ENCODE measurements around the gene HS6ST2. TPM values are rescaled to one million over a fixed set of nuclear protein-coding genes. Genes with fewer than 3 reads are reported as not detected.

Gene HS6ST2
- total and polyA plus RNA-seq, 4 donors = under 0.01 to 1.4 (median 0.01) TPM; not detected in 1

DNA sequence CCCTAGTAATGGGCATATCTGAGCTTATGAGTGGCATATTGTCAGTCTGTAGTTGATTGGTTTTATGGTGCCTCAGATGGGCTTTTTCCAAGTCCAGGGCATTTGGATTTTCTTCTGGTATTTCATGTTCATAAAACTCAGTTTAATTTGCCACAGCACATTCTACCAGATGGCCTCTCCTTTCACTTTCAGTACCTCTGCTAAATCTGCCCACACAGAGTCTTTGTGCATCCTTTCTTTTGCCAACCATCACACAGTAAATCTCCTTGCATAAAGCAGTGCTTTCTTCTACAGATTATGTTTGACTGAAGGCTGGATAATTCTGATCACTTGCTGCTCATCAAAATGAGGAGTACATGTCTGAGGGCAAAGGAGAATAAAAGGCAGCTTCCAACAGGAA is 98.2 kb downstream of the HS6ST2 start:
- TF ChIP-seq TAF1 (conservative IDR thresholded peaks at IDR 0.05) (no peak), HNF4G (IDR thresholded peaks at IDR 0.05) (no peak)
- H3K27ac ChIP-seq (ENCODE audit: low read depth in 1 of 2, low read length in 2 of 2) = no peak overlapping the region
- no peaks in the 10 kb centered on the region for H3K27me3 ChIP-seq (ENCODE audit: control insufficient read depth in 4 of 4, insufficient read depth in 4 of 4, low read length in 3 of 4)
- no peak for DNase-seq (ENCODE audit: low spot score)
- no peaks in the 10 kb centered on the region for H3K36me3 ChIP-seq (ENCODE audit: control insufficient read depth in 4 of 4, insufficient read depth in 3 of 4, low read depth in 1 of 4, low read length in 3 of 4)
- no peaks in the 10 kb centered on the region for H3K4me1 ChIP-seq (ENCODE audit: control insufficient read depth in 4 of 4, insufficient read depth in 4 of 4, low read length in 3 of 4)
- peaks cover 0 to 4% (median 0%) of the 10 kb centered on the region in 4 donors for H3K9me3 ChIP-seq (ENCODE audit: control insufficient read depth in 4 of 4, low read length in 3 of 4)
- H3K9ac ChIP-seq (ENCODE audit: low read depth in 1 of 2, low read length in 2 of 2) = no peak overlapping the region
- no peak overlapping the region for H3K4me3 ChIP-seq (ENCODE audit: low read depth in 1 of 3, low read length in 3 of 3)

GRCh38 chrX:132858018-132858417 is 100.4 kb downstream of the HS6ST2 start:
- Histone ChIP-seq H3K36me3 (ENCODE audit: control insufficient read depth in 4 of 4, insufficient read depth in 3 of 4, low read depth in 1 of 4, low read length in 3 of 4) (no peaks in the 10 kb centered on the region), H3K27me3 (ENCODE audit: control insufficient read depth in 4 of 4, insufficient read depth in 4 of 4, low read length in 3 of 4) (no peaks in the 10 kb centered on the region), H3K4me3 (ENCODE audit: low read depth in 1 of 3, low read length in 3 of 3) (no peak overlapping the region), H3K9me3 (ENCODE audit: control insufficient read depth in 4 of 4, low read length in 3 of 4) (peaks cover 0 to 4% (median 0%) of the 10 kb centered on the region in 4 donors), H3K27ac (ENCODE audit: low read depth in 1 of 2, low read length in 2 of 2) (no peak overlapping the region), H3K4me1 (ENCODE audit: control insufficient read depth in 4 of 4, insufficient read depth in 4 of 4, low read length in 3 of 4) (no peaks in the 10 kb centered on the region), H3K9ac (ENCODE audit: low read depth in 1 of 2, low read length in 2 of 2) (no peak overlapping the region)
- no peak for DNase-seq (ENCODE audit: low spot score)
- TF ChIP-seq, protein P1, sequence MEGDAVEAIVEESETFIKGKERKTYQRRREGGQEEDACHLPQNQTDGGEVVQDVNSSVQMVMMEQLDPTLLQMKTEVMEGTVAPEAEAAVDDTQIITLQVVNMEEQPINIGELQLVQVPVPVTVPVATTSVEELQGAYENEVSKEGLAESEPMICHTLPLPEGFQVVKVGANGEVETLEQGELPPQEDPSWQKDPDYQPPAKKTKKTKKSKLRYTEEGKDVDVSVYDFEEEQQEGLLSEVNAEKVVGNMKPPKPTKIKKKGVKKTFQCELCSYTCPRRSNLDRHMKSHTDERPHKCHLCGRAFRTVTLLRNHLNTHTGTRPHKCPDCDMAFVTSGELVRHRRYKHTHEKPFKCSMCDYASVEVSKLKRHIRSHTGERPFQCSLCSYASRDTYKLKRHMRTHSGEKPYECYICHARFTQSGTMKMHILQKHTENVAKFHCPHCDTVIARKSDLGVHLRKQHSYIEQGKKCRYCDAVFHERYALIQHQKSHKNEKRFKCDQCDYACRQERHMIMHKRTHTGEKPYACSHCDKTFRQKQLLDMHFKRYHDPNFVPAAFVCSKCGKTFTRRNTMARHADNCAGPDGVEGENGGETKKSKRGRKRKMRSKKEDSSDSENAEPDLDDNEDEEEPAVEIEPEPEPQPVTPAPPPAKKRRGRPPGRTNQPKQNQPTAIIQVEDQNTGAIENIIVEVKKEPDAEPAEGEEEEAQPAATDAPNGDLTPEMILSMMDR (IDR thresholded peaks at IDR 0.05; ENCODE audit: low read depth, low read length, missing input control) = no peak
- no peak for TF ChIP-seq RXRA (IDR thresholded peaks at IDR 0.05)
- no peak for TF ChIP-seq HNF4G (IDR thresholded peaks at IDR 0.05)
- TF ChIP-seq NR2F2 (IDR thresholded peaks at IDR 0.05) = no peak
- no peak for TF ChIP-seq EGR1 (IDR thresholded peaks at IDR 0.05; ENCODE audit: low read depth in 2 of 2)

- Histone ChIP-seq H3K9ac (ENCODE audit: low read depth in 1 of 2, low read length in 2 of 2) (no peak overlapping the region), H3K4me1 (ENCODE audit: control insufficient read depth in 4 of 4, insufficient read depth in 4 of 4, low read length in 3 of 4) (no peaks in the 10 kb centered on the region), H3K27me3 (ENCODE audit: control insufficient read depth in 4 of 4, insufficient read depth in 4 of 4, low read length in 3 of 4) (peaks cover 0 to 2% (median 0%) of the 10 kb centered on the region in 4 donors), H3K27ac (ENCODE audit: low read depth in 1 of 2, low read length in 2 of 2) (no peak overlapping the region), H3K36me3 (ENCODE audit: control insufficient read depth in 4 of 4, insufficient read depth in 3 of 4, low read depth in 1 of 4, low read length in 3 of 4) (no peaks in the 10 kb centered on the region), H3K4me3 (ENCODE audit: low read depth in 1 of 3, low read length in 3 of 3) (no peak overlapping the region), H3K9me3 (ENCODE audit: control insufficient read depth in 4 of 4, low read length in 3 of 4) (peaks cover 0 to 4% (median 0%) of the 10 kb centered on the region in 4 donors)
- 63% methylated on average over 6 of the region's 6 CpGs for WGBS
- TF ChIP-seq, protein P1 (IDR thresholded peaks at IDR 0.05; ENCODE audit: low read depth, low read length, missing input control) = no peak
- TF ChIP-seq, protein P2, sequence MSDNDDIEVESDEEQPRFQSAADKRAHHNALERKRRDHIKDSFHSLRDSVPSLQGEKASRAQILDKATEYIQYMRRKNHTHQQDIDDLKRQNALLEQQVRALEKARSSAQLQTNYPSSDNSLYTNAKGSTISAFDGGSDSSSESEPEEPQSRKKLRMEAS (IDR thresholded peaks at IDR 0.05) = no peak
- TF ChIP-seq FOXA1 (IDR thresholded peaks at IDR 0.05) (no peak), TAF1 (conservative IDR thresholded peaks at IDR 0.05) (no peak), YY1 (IDR thresholded peaks at IDR 0.05) (no peak)
- no peak for DNase-seq (ENCODE audit: low spot score)
Observed at GRCh38 chrX:132855780-132856341, 102.6 kb downstream of the HS6ST2 start.
